OCI-LY7 (cell line): ENCODE measurements around the gene SPINK1. TPM values are rescaled to one million over a fixed set of nuclear protein-coding genes. Genes with fewer than 3 reads are reported as not detected.
"Not testable (repeated sequence)": the region's sequence is repeated elsewhere in the genome, so short reads cannot be mapped to it uniquely, and the experiment has no call there.

ENCODE experiments used
- BruUV-seq: library from RNA; stranded (reverse); fragments of 400-500 nt; replicated peaks from 2 replicates; lab custom pipeline; 2021; lab: Mats Ljungman, UMichigan
- CTCF ChIA-PET: fragments of 300-600 bp; sonication (Branson Sonifier 250); formaldehyde crosslinking; loops from one replicate; lab custom pipeline; 2022; ENCODE audit warnings: antibody characterized with exemption; ENCODE audit not compliant: unreplicated experiment; lab: Charles Lee
- POLR2A ChIA-PET: fragments of 300-600 bp; sonication (Branson Sonifier 250); formaldehyde crosslinking; loops from one replicate; lab custom pipeline; 2022; ENCODE audit warnings: antibody characterized with exemption; lab: Charles Lee
- DNase-seq: peaks from one replicate; pipeline ENCODE4 v3.0.0-alpha.2; 2015; ENCODE audit warnings: low spot score
- H2AFZ ChIP-seq: fragments of 200-600 bp; sonication (generic), shearing (Covaris generic); 2 replicates; pipeline ENCODE4 v1.6.1; 2014; ENCODE audit warnings: mild to moderate bottlenecking, antibody characterized with exemption, low read length, moderate library complexity
- H3K27ac ChIP-seq: fragments of 200-600 bp; sonication (generic); 2 replicates; pipeline ENCODE4 v1.5.1; 2014; ENCODE audit warnings: mixed run types, low read depth, mild to moderate bottlenecking, moderate library complexity, low read length, inconsistent platforms; ENCODE audit not compliant: poor library complexity, severe bottlenecking
- H3K36me3 ChIP-seq: fragments of 200-600 bp; sonication (generic); 2 replicates; pipeline ENCODE4 v1.6.1; 2014; ENCODE audit warnings: mild to moderate bottlenecking, antibody characterized with exemption, low read length, moderate library complexity, mixed read lengths; ENCODE audit not compliant: insufficient read depth
- H3K4me1 ChIP-seq: fragments of 200-600 bp; sonication (generic); 2 replicates; pipeline ENCODE4 v1.5.1; 2014; ENCODE audit warnings: mild to moderate bottlenecking, low read length; ENCODE audit not compliant: insufficient read depth, poor library complexity, severe bottlenecking
- H3K4me2 ChIP-seq: fragments of 200-600 bp; sonication (generic); 2 replicates; pipeline ENCODE4 v1.6.1; 2014; ENCODE audit warnings: mild to moderate bottlenecking, low read length
- H3K4me3 ChIP-seq: fragments of 200-600 bp; sonication (generic); 2 replicates; pipeline ENCODE4 v1.5.1; 2014; ENCODE audit warnings: mild to moderate bottlenecking, low read depth, low read length; ENCODE audit not compliant: poor library complexity, severe bottlenecking
- H3K79me2 ChIP-seq: fragments of 200-600 bp; sonication (generic); 2 replicates; pipeline ENCODE4 v1.6.1; 2016; ENCODE audit warnings: low read depth, mild to moderate bottlenecking, low read length, moderate library complexity, mixed read lengths; ENCODE audit not compliant: insufficient read depth
- H3K9me2 ChIP-seq: fragments of 200-600 bp; sonication (generic); 2 replicates; pipeline ENCODE4 v1.6.1; 2016; ENCODE audit warnings: mild to moderate bottlenecking, low read length, mixed read lengths; ENCODE audit not compliant: insufficient read depth
- H3K9me3 ChIP-seq: fragments of 200-600 bp; sonication (generic); 2 replicates; pipeline ENCODE4 v1.6.1; 2014; ENCODE audit warnings: mild to moderate bottlenecking, mixed run types, low read length, mixed read lengths
- H4K20me1 ChIP-seq: fragments of 200-600 bp; sonication (generic); 2 replicates; pipeline ENCODE4 v1.6.1; 2014; ENCODE audit warnings: mild to moderate bottlenecking, antibody characterized with exemption, low read length, moderate library complexity, mixed read lengths; ENCODE audit not compliant: insufficient read depth
- CTCF ChIP-seq: fragments of 200-600 bp; sonication (generic); conservative IDR thresholded peaks from 2 replicates; pipeline ENCODE4 v1.5.1; 2014; ENCODE audit warnings: mild to moderate bottlenecking, antibody characterized with exemption, low read length, moderate library complexity, mixed read lengths
- EZH2phosphoT487 ChIP-seq: fragments of 200-600 bp; sonication (generic); IDR thresholded peaks from 2 replicates; pipeline ENCODE4 v1.6.1; 2018; ENCODE audit warnings: low read depth, borderline replicate concordance, mild to moderate bottlenecking, mixed run types, antibody characterized with exemption, low read length, moderate library complexity, mixed read lengths
- intact Hi-C: fragments of 100-400 bp; cut with micrococcal nuclease; formaldehyde crosslinking; loops from one replicate; pipeline ENCODE4 v1.10.0; 2022; ENCODE audit not compliant: unreplicated experiment
- total RNA-seq, 2 experiments: library from RNA; depleted of rRNA in 1 of 2; stranded (reverse); fragments of >200 nt in 1 of 2; shearing (Covaris generic) in 1 of 2; gene quantifications; 2 replicates each; pipeline ENCODE4 v1.2.3, GENCODE V29; 2014 to 2022

Gene SPINK1
- total RNA-seq, 2 experiments from 2014 or later = not detected

GRCh38 chr5:147805030-147805454 lies 26.4 kb downstream of the SPINK1 start:
- no peak for TF ChIP-seq EZH2phosphoT487
- TF ChIP-seq CTCF = no peak
- DNase-seq = peak; percentile 67
- ChIA-PET CTCF (interaction anchor here (0.6 to 0.8 kb wide), 2 partner anchors 22 to 78 kb away, joined by 3 to 4 read pairs; partner anchors contain the start of gene JAKMIP2), POLR2A (interaction anchor here (0.6 to 2.1 kb wide), 8 partner anchors 9 to 1097 kb away, joined by 3 to 15 read pairs (median 4); partner anchors contain the start of gene JAKMIP2)
- Histone ChIP-seq H3K79me2 (no peaks in the 10 kb centered on the region), H3K4me2 (peak overlapping the region; percentile 71), H3K27ac (peak overlapping the region; percentile 16), H3K4me3 (peak overlapping the region; percentile 18), H3K36me3 (no peaks in the 10 kb centered on the region), H3K9me2 (no peaks in the 10 kb centered on the region), H3K9me3 (no peaks in the 10 kb centered on the region), H3K4me1 (peaks cover 21% of the 10 kb centered on the region), H2AFZ (peak overlapping the region; percentile 56; the same call in 1 of the 2 replicates), H4K20me1 (no peaks in the 10 kb centered on the region)
- BruUV-seq = no TSS peak
- intact Hi-C loops = loop anchor here (1.0 kb wide), 1 partner anchor 23 kb away; the partner anchor contains the start of gene JAKMIP2

- no peaks in the 10 kb centered on the region for H3K36me3 ChIP-seq
- H3K4me2 ChIP-seq = peak overlapping the region; percentile 71
- H3K9me3 ChIP-seq = no peaks in the 10 kb centered on the region
- H3K4me1 ChIP-seq = peaks cover 21% of the 10 kb centered on the region
- no peak overlapping the region for H3K27ac ChIP-seq
- H4K20me1 ChIP-seq = no peaks in the 10 kb centered on the region
- DNase-seq = peak; percentile 29
- H3K79me2 ChIP-seq = no peaks in the 10 kb centered on the region
- ChIA-PET CTCF (interaction anchor here (0.6 to 0.8 kb wide), 2 partner anchors 22 to 78 kb away, joined by 3 to 4 read pairs; partner anchors contain the start of gene JAKMIP2), POLR2A (interaction anchor here (0.6 to 2.1 kb wide), 8 partner anchors 10 to 49 kb away, joined by 3 to 15 read pairs (median 3); partner anchors contain the start of gene JAKMIP2)
- intact Hi-C loops = no loop called here
- H3K9me2 ChIP-seq = no peaks in the 10 kb centered on the region
- peak overlapping the region; percentile 56; the same call in 1 of the 2 replicates for H2AFZ ChIP-seq
- TF ChIP-seq EZH2phosphoT487 = no peak
- no TSS peak for BruUV-seq
- H3K4me3 ChIP-seq = peak overlapping the region; percentile 18
Measured at GRCh38 chr5:147804334-147804733, 27.1 kb downstream of the SPINK1 start.

- intact Hi-C loops = no loop called here
- H3K27ac ChIP-seq = no peak overlapping the region
- BruUV-seq = no TSS peak
Measured at GRCh38 chr5:147803926-147804325, 27.5 kb downstream of the SPINK1 start.

GRCh38 chr5:147803161-147803560 lies 28.3 kb downstream of the SPINK1 start:
- peaks cover 21% of the 10 kb centered on the region for H3K4me1 ChIP-seq
- H3K4me3 ChIP-seq, intact Hi-C loops, CTCF ChIA-PET, H3K4me2 ChIP-seq, H2AFZ ChIP-seq, H3K9me3 ChIP-seq, BruUV-seq, H3K9me2 ChIP-seq, H3K79me2 ChIP-seq, H3K27ac ChIP-seq, H4K20me1 ChIP-seq, DNase-seq, H3K36me3 ChIP-seq: not testable (repeated sequence)
- POLR2A ChIA-PET = interaction anchor here (1.0 kb wide), 1 partner anchor 17 kb away, joined by 3 read pairs; no protein-coding TSS in a partner anchor

More at GRCh38 chr5:147803926-147804325, 27.5 kb downstream of the SPINK1 start:
- Histone ChIP-seq H3K36me3 (no peaks in the 10 kb centered on the region), H3K79me2 (no peaks in the 10 kb centered on the region), H3K4me3 (no peak overlapping the region), H3K9me3 (no peaks in the 10 kb centered on the region), H3K9me2 (no peaks in the 10 kb centered on the region), H4K20me1 (no peaks in the 10 kb centered on the region), H2AFZ (peak overlapping the region; percentile 56; the same call in 1 of the 2 replicates), H3K4me2 (peak overlapping the region; percentile 71), H3K4me1 (peaks cover 21% of the 10 kb centered on the region)
- POLR2A ChIA-PET = interaction anchor here (0.6 to 2.1 kb wide), 4 partner anchors 13 to 22 kb away, joined by 3 to 15 read pairs (median 3); partner anchors contain the start of gene JAKMIP2
- CTCF ChIA-PET = no interaction called here
- TF ChIP-seq CTCF (no peak), EZH2phosphoT487 (no peak)
- no peak for DNase-seq
